Frontal cortex (tissue), 4 donors: ENCODE measurements around the gene ACHE. TPM values are rescaled to one million over a fixed set of nuclear protein-coding genes. Genes with fewer than 3 reads are reported as not detected.
"Not testable (repeated sequence)": the region's sequence is repeated elsewhere in the genome, so short reads cannot be mapped to it uniquely, and the experiment has no call there.

Experiments
- DNase-seq, 2 donors: peaks; one replicate each; pipeline ENCODE4 v3.0.0; 2012; ENCODE audit warnings: low spot score in 2 of 2
- FAIRE-seq: peaks from 2 replicates; lab custom pipeline; 2012; peaks lifted over from hg19 to GRCh38; lab: Jason Lieb, UNC
- total RNA-seq: library from RNA; depleted of rRNA; stranded (reverse); fragments of >200 nt; gene quantifications from one replicate; pipeline ENCODE4 v1.2.3, GENCODE V29; 2014
- donor health status: control.
- donor health status: control.
- donor health status: control.

The ACHE gene
- 11.0 TPM for total RNA-seq

GRCh38 chr7:100895701-100895955 is at the start of gene ACHE:
ACHE (minus strand) TSS chr7:100895888; CDS start chr7:100894232, 1,656 bp downstream.
- FAIRE-seq, result no peak
- DNase-seq, result no peak

GRCh38 chr7:100944138-100944537 is 48.5 kb upstream of the ACHE start:
- no peak for DNase-seq
- FAIRE-seq, result no peak

GRCh38 chr7:100943693-100944092 is 48.0 kb upstream of the ACHE start:
- DNase-seq (no peak), FAIRE-seq (no peak)

- no peak for FAIRE-seq
- DNase-seq, result no peak
Measured at GRCh38 chr7:100942045-100942774, 46.5 kb upstream of the ACHE start.

GRCh38 chr7:100936167-100936566 is 40.5 kb upstream of the ACHE start:
- not testable (repeated sequence) for FAIRE-seq, DNase-seq

GRCh38 chr7:100935381-100935780 is 39.7 kb upstream of the ACHE start:
- not testable (repeated sequence) for FAIRE-seq, DNase-seq

- FAIRE-seq (no peak), DNase-seq (no peak)
Measured at GRCh38 chr7:100933734-100934133, 38.0 kb upstream of the ACHE start.

- DNase-seq (no peak), FAIRE-seq (no peak)
Measured at GRCh38 chr7:100929808-100930174, 34.1 kb upstream of the ACHE start.

GRCh38 chr7:100923616-100924015 is 27.9 kb upstream of the ACHE start:
- not testable (repeated sequence) for FAIRE-seq, DNase-seq

- FAIRE-seq (no peak), DNase-seq (no peak)
Measured at GRCh38 chr7:100921039-100921438, 25.4 kb upstream of the ACHE start.

- DNase-seq, FAIRE-seq: not testable (repeated sequence)
Measured at GRCh38 chr7:100919779-100920437, 24.2 kb upstream of the ACHE start.

- FAIRE-seq, DNase-seq: not testable (repeated sequence)
Measured at GRCh38 chr7:100919335-100919734, 23.6 kb upstream of the ACHE start.

- FAIRE-seq (no peak), DNase-seq (no peak)
Measured at GRCh38 chr7:100914879-100915447, 19.3 kb upstream of the ACHE start.

- FAIRE-seq (no peak), DNase-seq (no peak)
Measured at GRCh38 chr7:100914208-100914878, 18.7 kb upstream of the ACHE start.

GRCh38 chr7:100911484-100911883 is 15.8 kb upstream of the ACHE start:
- FAIRE-seq (no peak), DNase-seq (no peak)

- not testable (repeated sequence) for DNase-seq, FAIRE-seq
Measured at GRCh38 chr7:100910443-100910842, 14.8 kb upstream of the ACHE start.

GRCh38 chr7:100908512-100908911 is 12.8 kb upstream of the ACHE start:
- no peak for FAIRE-seq
- DNase-seq, result no peak

GRCh38 chr7:100902638-100903037 is 7.0 kb upstream of the ACHE start:
- no peak for FAIRE-seq
- DNase-seq, result no peak

GRCh38 chr7:100901921-100902332 is 6.2 kb upstream of the ACHE start:
- DNase-seq (no peak), FAIRE-seq (no peak)

GRCh38 chr7:100900978-100901377 is 5.3 kb upstream of the ACHE start:
- no peak for DNase-seq
- FAIRE-seq, result no peak

GRCh38 chr7:100899432-100899831 is 3.7 kb upstream of the ACHE start:
- no peak for DNase-seq
- FAIRE-seq, result no peak
